ENCODE results near the gene CCDC146.
A peak's percentile ranks its signal among the peaks of the same experiment; 100 is the strongest.
"Not testable (repeated sequence)": the region's sequence is repeated elsewhere in the genome, so short reads cannot be mapped to it uniquely, and the experiment has no call there.

The CCDC146 gene

DNA sequence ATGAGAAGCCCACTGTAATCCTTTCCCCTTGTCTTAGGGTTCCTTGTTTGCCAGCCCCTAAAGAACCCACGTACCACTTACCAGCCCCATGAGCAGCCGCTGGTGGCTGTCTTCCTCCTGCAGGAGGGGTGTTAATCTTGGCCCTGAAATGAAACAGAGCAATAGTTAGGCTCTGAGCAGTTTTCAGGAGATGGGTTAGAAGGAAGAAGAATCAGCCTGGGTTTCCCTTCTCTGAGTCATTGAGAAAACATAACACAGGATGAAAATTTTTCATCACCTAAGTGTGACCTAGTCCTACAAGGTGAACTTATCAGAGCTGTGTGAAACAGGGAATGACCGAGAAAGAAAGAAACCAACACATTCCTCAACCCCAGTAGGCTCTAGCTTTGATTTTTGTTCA is 203.7 kb downstream of the CCDC146 start:
- no peak for DNase-seq (ENCODE audit: low read depth, low spot score)

DNA sequence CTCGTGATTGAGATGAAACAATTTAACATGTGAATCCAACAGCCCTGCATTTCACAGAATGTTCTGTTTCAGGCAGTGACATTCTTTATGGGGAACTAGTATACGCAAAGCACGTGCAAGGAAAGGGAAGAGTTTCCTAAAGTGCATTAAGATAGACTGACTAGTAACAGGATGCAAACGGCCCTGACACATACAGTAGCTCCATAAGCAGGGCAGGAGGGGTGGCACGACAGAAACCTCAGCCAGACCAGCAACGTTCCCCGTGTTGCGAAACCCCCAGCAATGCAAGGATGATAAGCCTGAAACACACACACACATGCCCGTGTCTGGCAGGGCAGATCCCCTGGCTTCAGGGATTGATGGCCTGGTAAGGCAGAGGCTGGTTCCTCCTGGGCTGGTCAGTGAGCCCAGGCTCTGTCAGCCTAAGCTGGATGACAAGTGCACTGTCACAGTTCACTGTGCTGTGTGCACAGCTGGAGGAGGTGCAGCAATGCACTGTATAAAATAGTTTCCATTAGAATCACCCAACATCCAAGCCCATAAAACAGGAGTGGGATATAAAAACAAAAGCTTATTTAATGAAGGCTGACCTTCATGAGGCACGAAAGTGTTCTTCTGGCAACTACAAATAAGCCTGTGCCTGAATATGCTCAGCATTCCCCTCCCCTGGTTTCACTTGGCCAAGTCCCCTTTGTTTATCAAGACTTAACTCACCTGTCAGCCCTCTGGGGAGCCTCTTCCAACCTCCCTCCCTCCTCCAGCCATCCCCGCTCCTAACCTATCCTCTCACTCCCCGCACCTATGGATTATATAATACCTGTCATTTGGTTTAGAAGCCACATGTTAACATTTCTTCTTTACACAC is 204.9 kb downstream of the CCDC146 start:
- no peak overlapping the region for H3K27ac ChIP-seq
- H3K36me3 ChIP-seq (ENCODE audit: insufficient read depth, low read length), result no peaks in the 10 kb centered on the region
- no peak overlapping the region for H3K4me3 ChIP-seq
- DNase-seq (ENCODE audit: low read depth, low spot score), result no peak
- H3K9me3 ChIP-seq (ENCODE audit: low read depth, low read length), result no peaks in the 10 kb centered on the region
- TF ChIP-seq EZH2 (IDR thresholded peaks at IDR 0.05) (no peak), FOXP2 (optimal IDR thresholded peaks at IDR 0.05; ENCODE audit: control extremely low read depth, extremely low read length, insufficient read depth) (no peak), POLR2AphosphoS5 (IDR thresholded peaks at IDR 0.05; ENCODE audit: borderline replicate concordance, low read depth, low read length) (no peak)
- H3K9ac ChIP-seq (ENCODE audit: insufficient read length), result no peak overlapping the region

More for the DNA sequence above, 203.7 kb downstream of the CCDC146 start:
- Histone ChIP-seq H3K9ac (ENCODE audit: insufficient read length) (no peak overlapping the region), H3K27ac (no peak overlapping the region), H3K9me3 (ENCODE audit: low read depth, low read length) (no peaks in the 10 kb centered on the region), H3K36me3 (ENCODE audit: insufficient read depth, low read length) (no peaks in the 10 kb centered on the region), H3K4me3 (no peak overlapping the region)
- TF ChIP-seq POLR2AphosphoS5 (IDR thresholded peaks at IDR 0.05; ENCODE audit: borderline replicate concordance, low read depth, low read length), result no peak
- TF ChIP-seq FOXP2 (optimal IDR thresholded peaks at IDR 0.05; ENCODE audit: control extremely low read depth, extremely low read length, insufficient read depth), result no peak
- TF ChIP-seq EZH2 (IDR thresholded peaks at IDR 0.05), result no peak

- H3K36me3 ChIP-seq (ENCODE audit: insufficient read depth, low read length), result no peaks in the 10 kb centered on the region
- H3K27ac ChIP-seq, result no peak overlapping the region
- H3K9ac ChIP-seq (ENCODE audit: insufficient read length), result no peak overlapping the region
- DNase-seq (ENCODE audit: low read depth, low spot score), result no peak
- no peak for TF ChIP-seq POLR2AphosphoS5 (IDR thresholded peaks at IDR 0.05; ENCODE audit: borderline replicate concordance, low read depth, low read length)
- H3K4me3 ChIP-seq, result no peak overlapping the region
- H3K9me3 ChIP-seq (ENCODE audit: low read depth, low read length), result no peaks in the 10 kb centered on the region
Observed at GRCh38 chr7:77327932-77328628, 205.7 kb downstream of the CCDC146 start.

DNA sequence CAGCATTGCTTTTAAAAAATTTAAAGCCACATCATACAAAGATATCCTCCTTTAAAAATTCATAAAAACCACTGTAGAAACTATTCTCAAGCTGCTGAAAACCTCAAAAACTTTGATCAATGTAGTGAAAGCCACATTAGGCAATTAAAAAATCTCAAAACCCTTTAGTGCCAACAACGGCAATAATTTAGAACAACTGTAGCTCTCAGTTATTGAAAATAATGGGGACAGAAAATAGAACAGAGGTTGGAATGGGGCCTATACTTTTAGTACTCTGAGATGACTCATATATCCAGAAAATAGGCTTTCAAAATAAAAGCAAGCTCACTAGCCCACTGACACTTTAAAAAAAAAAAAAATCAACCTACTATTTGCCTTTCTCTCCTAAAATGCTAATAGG is 206.3 kb downstream of the CCDC146 start:
- H3K4me3 ChIP-seq, result no peak overlapping the region
- H3K9ac ChIP-seq (ENCODE audit: insufficient read length), result no peak overlapping the region
- no peak for DNase-seq (ENCODE audit: low read depth, low spot score)
- H3K27ac ChIP-seq, result no peak overlapping the region
- no peaks in the 10 kb centered on the region for H3K9me3 ChIP-seq (ENCODE audit: low read depth, low read length)
- TF ChIP-seq POLR2AphosphoS5 (IDR thresholded peaks at IDR 0.05; ENCODE audit: borderline replicate concordance, low read depth, low read length), result no peak
- TF ChIP-seq EZH2 (IDR thresholded peaks at IDR 0.05), result no peak
- TF ChIP-seq FOXP2 (optimal IDR thresholded peaks at IDR 0.05; ENCODE audit: control extremely low read depth, extremely low read length, insufficient read depth), result no peak
- H3K36me3 ChIP-seq (ENCODE audit: insufficient read depth, low read length), result no peaks in the 10 kb centered on the region

- H3K27ac ChIP-seq, result no peak overlapping the region
- no peaks in the 10 kb centered on the region for H3K36me3 ChIP-seq (ENCODE audit: insufficient read depth, low read length)
- no peak overlapping the region for H3K4me3 ChIP-seq
- H3K9me3 ChIP-seq (ENCODE audit: low read depth, low read length), result no peaks in the 10 kb centered on the region
- DNase-seq (ENCODE audit: low read depth, low spot score), result no peak
- no peak overlapping the region for H3K9ac ChIP-seq (ENCODE audit: insufficient read length)
- TF ChIP-seq FOXP2 (optimal IDR thresholded peaks at IDR 0.05; ENCODE audit: control extremely low read depth, extremely low read length, insufficient read depth), result no peak
- TF ChIP-seq POLR2AphosphoS5 (IDR thresholded peaks at IDR 0.05; ENCODE audit: borderline replicate concordance, low read depth, low read length), result no peak
- no peak for TF ChIP-seq EZH2 (IDR thresholded peaks at IDR 0.05)
Observed at GRCh38 chr7:77329466-77330168, 207.2 kb downstream of the CCDC146 start.

- peak; percentile 8 for DNase-seq (ENCODE audit: low read depth, low spot score)
Observed at GRCh38 chr7:77330169-77330882, 207.9 kb downstream of the CCDC146 start.

GRCh38 chr7:77331938-77332695 is 209.7 kb downstream of the CCDC146 start:
- DNase-seq (ENCODE audit: low read depth, low spot score), result peak; percentile 34
- no peak overlapping the region for H3K27ac ChIP-seq
- TF ChIP-seq POLR2AphosphoS5 (IDR thresholded peaks at IDR 0.05; ENCODE audit: borderline replicate concordance, low read depth, low read length) (no peak), EZH2 (IDR thresholded peaks at IDR 0.05) (no peak), FOXP2 (optimal IDR thresholded peaks at IDR 0.05; ENCODE audit: control extremely low read depth, extremely low read length, insufficient read depth) (no peak)
- no peak overlapping the region for H3K9ac ChIP-seq (ENCODE audit: insufficient read length)
- H3K9me3 ChIP-seq (ENCODE audit: low read depth, low read length), result no peaks in the 10 kb centered on the region
- H3K36me3 ChIP-seq (ENCODE audit: insufficient read depth, low read length), result no peaks in the 10 kb centered on the region
- H3K4me3 ChIP-seq, result no peak overlapping the region

More at GRCh38 chr7:77330169-77330882, 207.9 kb downstream of the CCDC146 start:
- Histone ChIP-seq H3K9ac (ENCODE audit: insufficient read length) (no peak overlapping the region), H3K9me3 (ENCODE audit: low read depth, low read length) (no peaks in the 10 kb centered on the region), H3K27ac (no peak overlapping the region), H3K4me3 (no peak overlapping the region), H3K36me3 (ENCODE audit: insufficient read depth, low read length) (no peaks in the 10 kb centered on the region)
- no peak for TF ChIP-seq POLR2AphosphoS5 (IDR thresholded peaks at IDR 0.05; ENCODE audit: borderline replicate concordance, low read depth, low read length)
- TF ChIP-seq EZH2 (IDR thresholded peaks at IDR 0.05), result no peak
- TF ChIP-seq FOXP2 (optimal IDR thresholded peaks at IDR 0.05; ENCODE audit: control extremely low read depth, extremely low read length, insufficient read depth), result no peak

DNA sequence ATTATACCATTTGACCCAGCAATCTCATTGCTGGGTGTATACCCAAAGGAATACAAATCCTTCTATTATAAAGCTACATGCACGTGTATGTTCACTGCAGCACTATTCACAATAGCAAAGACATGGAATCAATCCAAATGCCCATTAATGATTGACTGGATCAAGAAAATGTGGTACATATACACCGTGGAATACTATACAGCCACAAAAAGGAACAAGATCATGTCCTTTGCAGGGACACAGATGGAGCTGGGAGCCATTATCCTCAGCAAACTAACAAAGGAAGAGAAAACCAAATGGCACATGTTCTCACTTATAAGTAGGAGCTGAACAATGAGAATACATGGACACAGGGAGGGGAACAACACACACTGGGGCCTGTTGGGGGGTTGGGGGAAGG is 211.6 kb downstream of the CCDC146 start:
- not testable (repeated sequence) for H3K36me3 ChIP-seq (ENCODE audit: insufficient read depth, low read length); DNase-seq (ENCODE audit: low read depth, low spot score); H3K9ac ChIP-seq (ENCODE audit: insufficient read length); H3K4me3 ChIP-seq; H3K27ac ChIP-seq; H3K9me3 ChIP-seq (ENCODE audit: low read depth, low read length)

Data from SK-N-MC (cell line).